ENCODE measurements around the gene DYNC1I1. TPM values are rescaled to one million over a fixed set of nuclear protein-coding genes. Genes with fewer than 3 reads are reported as not detected.

DYNC1I1 gene
- polyA plus RNA-seq, 1 of the 3 experiments (the other 2 are of a cell fraction): 0.05 TPM

GRCh38 chr7:95811846-95812445 is 39.6 kb downstream of the DYNC1I1 start:
- H3K9me3 ChIP-seq: no peaks in the 10 kb centered on the region
- no peaks in the 10 kb centered on the region for H3F3A ChIP-seq (replicated peaks; ENCODE audit: insufficient read depth)
- peak overlapping the region in 1 of 2 experiments; percentile 73; a peak in 2 of 4 replicates for H3K27ac ChIP-seq (ENCODE audit: low read depth in 2 of 2, low read length in 1 of 2)
- no peak overlapping the region for H3K9ac ChIP-seq
- no peaks in the 10 kb centered on the region for H3K9me2 ChIP-seq
- no peak overlapping the region for H3K4me3 ChIP-seq (ENCODE audit: low read depth in 2 of 2, low read length in 1 of 2)
- H4K20me1 ChIP-seq (ENCODE audit: insufficient read depth): no peaks in the 10 kb centered on the region
- POLR2A ChIA-PET: no interaction called here
- no peaks in the 10 kb centered on the region for H3K79me2 ChIP-seq (ENCODE audit: insufficient read depth)
- H3K36me3 ChIP-seq (replicated peaks in 1 of 2; ENCODE audit: control insufficient read depth in 1 of 2, insufficient read depth in 2 of 2, low read length in 1 of 2): no peaks in the 10 kb centered on the region
- peak; percentile 5 for DNase-seq
- no peak for TF ChIP-seq NFIC (IDR thresholded peaks at IDR 0.05; ENCODE audit: borderline replicate concordance)
- TF ChIP-seq ELF1 (IDR thresholded peaks at IDR 0.05): no peak
- no peak for TF ChIP-seq RCOR1 (IDR thresholded peaks at IDR 0.05; ENCODE audit: low read length)
- TF ChIP-seq CTCF (IDR thresholded peaks at IDR 0.05): no peak
- no peak for TF ChIP-seq USF1 (IDR thresholded peaks at IDR 0.05; ENCODE audit: borderline replicate concordance, low read depth)
- no peak for TF ChIP-seq TAF1 (IDR thresholded peaks at IDR 0.05; ENCODE audit: borderline replicate concordance, low read depth, low read length)
- TF ChIP-seq MEF2A (IDR thresholded peaks at IDR 0.05; ENCODE audit: borderline replicate concordance, low read depth): no peak
- no peak for TF ChIP-seq JUND (IDR thresholded peaks at IDR 0.05)
- no peak for TF ChIP-seq SIN3A (IDR thresholded peaks at IDR 0.05; ENCODE audit: borderline replicate concordance, low read depth, low read length)
- no peak for TF ChIP-seq YY1 (IDR thresholded peaks at IDR 0.05; ENCODE audit: low read depth)
- TF ChIP-seq NRF1 (IDR thresholded peaks at IDR 0.05; ENCODE audit: low read depth, low read length): no peak
- peak; percentile 43; the same call in 1 of the 2 replicates for TF ChIP-seq MXI1 (IDR thresholded peaks at IDR 0.05; ENCODE audit: low read depth, low read length)
- TF ChIP-seq FOXM1 (IDR thresholded peaks at IDR 0.05; ENCODE audit: low read depth): no peak
- peak in 1 of 2 experiments; percentile 43; a peak in 1 of 4 replicates for TF ChIP-seq EP300 (IDR thresholded peaks at IDR 0.05; ENCODE audit: borderline replicate concordance in 1 of 2, low read depth in 1 of 2, low read length in 1 of 2)
- no peak overlapping the region for H2AFZ ChIP-seq (ENCODE audit: low read depth)
- CTCF ChIA-PET: interaction anchor here (0.6 to 1.2 kb wide), 4 partner anchors 8 to 121 kb away, joined by 3 read pairs; no protein-coding TSS in a partner anchor
- no peak overlapping the region; the same call in 1 of the 2 replicates for H3K4me2 ChIP-seq
- no peaks in the 10 kb centered on the region for H3K27me3 ChIP-seq (ENCODE audit: insufficient read depth)
- H3K4me1 ChIP-seq (ENCODE audit: control insufficient read depth in 1 of 2, insufficient read depth in 2 of 2, low read depth in 1 of 2, low read length in 1 of 2): peaks cover 0 to 15% of the 10 kb centered on the region in 2 experiments; a peak in 2 of 4 replicates
- 3% methylated on average over 5 of the region's 5 CpGs for WGBS (ENCODE audit: low lambda C conversion rate)

- Histone ChIP-seq H2AFZ (ENCODE audit: low read depth) (no peak overlapping the region), H3K9me3 (no peaks in the 10 kb centered on the region), H3K4me3 (ENCODE audit: low read depth in 2 of 2, low read length in 1 of 2) (no peak overlapping the region), H3K9ac (no peak overlapping the region), H3K4me2 (no peak overlapping the region), H3F3A (replicated peaks; ENCODE audit: insufficient read depth) (no peaks in the 10 kb centered on the region), H3K79me2 (ENCODE audit: insufficient read depth) (no peaks in the 10 kb centered on the region), H3K27ac (ENCODE audit: low read depth in 2 of 2, low read length in 1 of 2) (no peak overlapping the region), H3K4me1 (ENCODE audit: control insufficient read depth in 1 of 2, insufficient read depth in 2 of 2, low read depth in 1 of 2, low read length in 1 of 2) (peaks cover 0 to 15% of the 10 kb centered on the region in 2 experiments; a peak in 2 of 4 replicates), H3K9me2 (no peaks in the 10 kb centered on the region), H3K27me3 (ENCODE audit: insufficient read depth) (no peaks in the 10 kb centered on the region), H4K20me1 (ENCODE audit: insufficient read depth) (no peaks in the 10 kb centered on the region), H3K36me3 (replicated peaks in 1 of 2; ENCODE audit: control insufficient read depth in 1 of 2, insufficient read depth in 2 of 2, low read length in 1 of 2) (no peaks in the 10 kb centered on the region)
- ChIA-PET CTCF (interaction anchor here (0.7 to 1.6 kb wide), 8 partner anchors 11 to 91 kb away, joined by 3 to 6 read pairs (median 4); no protein-coding TSS in a partner anchor), POLR2A (no interaction called here)
- DNase-seq: no peak
- 48% methylated on average over 3 of the region's 3 CpGs for WGBS (ENCODE audit: low lambda C conversion rate)
- TF ChIP-seq NRF1 (IDR thresholded peaks at IDR 0.05; ENCODE audit: low read depth, low read length) (no peak), RFX5 (IDR thresholded peaks at IDR 0.05; ENCODE audit: low read length) (no peak), TAF1 (IDR thresholded peaks at IDR 0.05; ENCODE audit: borderline replicate concordance, low read depth, low read length) (no peak), FOSL2 (IDR thresholded peaks at IDR 0.05; ENCODE audit: borderline replicate concordance, low read depth) (no peak), TEAD4 (IDR thresholded peaks at IDR 0.05; ENCODE audit: borderline replicate concordance, insufficient read depth) (no peak), RXRA (IDR thresholded peaks at IDR 0.05; ENCODE audit: borderline replicate concordance, low read depth) (no peak), SMC3 (IDR thresholded peaks at IDR 0.05; ENCODE audit: low read depth, low read length) (no peak), MEF2A (IDR thresholded peaks at IDR 0.05; ENCODE audit: borderline replicate concordance, low read depth) (no peak), PBX3 (IDR thresholded peaks at IDR 0.05) (no peak), RCOR1 (IDR thresholded peaks at IDR 0.05; ENCODE audit: low read length) (no peak), REST (IDR thresholded peaks at IDR 0.05; ENCODE audit: low read depth, low read length) (no peak)
Measured at GRCh38 chr7:95814721-95815120, 42.4 kb downstream of the DYNC1I1 start.
